Measurements from ENCODE around the gene SLC16A5.

The SLC16A5 gene

GRCh38 chr17:75087182-75087557, 584 bp upstream of the SLC16A5 start:
- DNase-seq: no peak

DNA sequence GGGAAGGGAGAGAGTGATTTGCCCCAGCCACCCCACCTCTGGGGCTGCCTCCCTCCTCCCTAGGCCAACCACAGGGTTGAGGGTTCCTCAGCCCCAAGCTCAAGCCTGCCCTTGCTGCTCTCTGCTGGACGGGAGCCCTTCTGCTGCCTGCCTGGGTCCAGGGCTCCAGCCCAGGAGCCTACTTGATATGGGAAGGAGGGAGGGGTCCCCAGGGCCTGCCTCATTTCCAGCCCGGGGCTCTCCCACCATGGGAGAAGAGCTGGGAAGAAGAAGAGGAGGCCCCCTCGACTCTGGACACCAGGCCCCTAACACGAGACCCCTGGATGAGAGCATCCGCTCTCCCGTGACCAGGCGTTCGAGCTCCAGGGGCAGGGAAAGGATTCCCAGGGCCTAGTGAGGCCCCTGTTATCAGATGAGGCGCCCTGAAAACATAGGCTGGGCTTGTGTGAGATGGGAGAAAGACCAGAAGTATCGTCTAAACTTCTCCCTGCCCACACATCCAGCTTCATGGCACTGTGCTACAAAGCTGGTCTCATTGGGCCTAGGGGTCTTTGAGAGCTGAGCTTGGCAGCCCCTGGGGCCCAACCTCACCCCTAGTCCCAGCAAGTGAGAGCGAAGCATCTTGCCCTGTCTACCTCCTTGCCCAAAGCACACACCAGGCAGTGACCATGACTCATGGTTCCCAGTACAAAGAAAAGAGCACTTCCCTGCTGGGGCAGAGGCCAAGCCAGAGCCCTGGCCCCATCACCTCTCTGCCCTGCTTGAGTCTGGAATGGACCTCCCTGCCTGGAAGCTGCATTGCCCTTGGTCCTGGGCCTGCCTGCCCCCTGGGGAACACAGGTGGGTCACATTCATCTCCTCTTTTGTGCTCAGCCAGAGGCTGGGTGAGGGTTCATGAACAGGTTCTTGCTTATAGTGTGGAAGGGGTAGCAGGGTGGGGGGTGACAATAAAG, 987 bp downstream of the SLC16A5 start:
- DNase-seq: no peak

- no peak for DNase-seq
These were observed 3.4 kb downstream of the SLC16A5 start for GRCh38 chr17:75090871-75091854.

DNA sequence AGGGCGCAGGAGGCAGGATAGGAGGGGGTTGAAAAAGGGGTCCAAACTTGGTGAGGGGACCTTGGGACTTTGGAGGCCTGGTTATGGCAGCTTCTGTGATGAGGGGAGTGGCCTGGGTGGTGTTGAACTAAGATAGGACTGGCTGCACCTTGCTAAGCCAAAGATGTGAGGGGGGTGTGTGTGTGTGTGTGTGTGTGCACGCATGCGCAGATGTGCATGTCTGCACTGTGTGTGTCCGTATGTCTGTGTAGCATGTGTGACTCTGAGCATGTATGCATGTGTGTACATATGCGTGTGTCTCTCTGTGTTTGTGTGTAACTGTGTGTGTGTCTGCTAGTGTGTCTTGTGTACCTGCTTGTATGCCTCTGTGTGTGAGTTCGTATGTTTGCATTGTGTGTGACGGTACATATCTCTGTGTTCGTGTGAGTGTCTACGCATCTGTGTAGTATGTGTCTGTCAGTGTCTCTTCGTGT, 4.1 kb downstream of the SLC16A5 start:
- DNase-seq: no peak

DNA sequence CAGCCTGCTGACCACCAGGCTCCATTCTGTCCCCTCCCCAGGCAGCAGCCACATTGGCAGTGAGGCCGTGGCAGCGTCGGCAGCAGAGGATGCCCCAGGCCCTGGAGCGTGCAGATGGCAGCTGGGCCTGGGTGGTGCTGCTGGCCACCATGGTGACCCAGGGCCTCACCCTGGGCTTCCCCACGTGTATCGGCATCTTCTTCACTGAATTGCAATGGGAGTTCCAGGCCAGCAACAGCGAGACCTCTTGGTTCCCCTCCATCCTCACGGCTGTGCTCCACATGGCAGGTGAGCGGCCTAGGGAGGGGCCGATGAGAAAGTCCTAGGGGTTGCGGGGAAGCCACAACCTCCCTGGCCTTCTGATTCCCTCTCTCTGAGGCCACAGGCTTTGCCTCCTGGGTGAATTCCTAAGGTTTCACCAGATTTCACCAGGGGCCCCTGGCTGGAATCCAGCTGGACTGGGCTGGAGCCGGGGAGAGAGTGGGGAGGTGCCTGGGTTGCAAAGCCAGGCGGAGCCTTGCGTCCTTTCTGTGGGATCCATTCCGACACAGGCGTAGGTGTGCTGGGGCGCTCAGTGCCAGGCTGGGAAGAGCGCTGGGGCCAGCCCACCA, 5.9 kb downstream of the SLC16A5 start:
- no peak for DNase-seq

GRCh38 chr17:75094871-75095399, 7.2 kb downstream of the SLC16A5 start:
- no peak for DNase-seq

DNA sequence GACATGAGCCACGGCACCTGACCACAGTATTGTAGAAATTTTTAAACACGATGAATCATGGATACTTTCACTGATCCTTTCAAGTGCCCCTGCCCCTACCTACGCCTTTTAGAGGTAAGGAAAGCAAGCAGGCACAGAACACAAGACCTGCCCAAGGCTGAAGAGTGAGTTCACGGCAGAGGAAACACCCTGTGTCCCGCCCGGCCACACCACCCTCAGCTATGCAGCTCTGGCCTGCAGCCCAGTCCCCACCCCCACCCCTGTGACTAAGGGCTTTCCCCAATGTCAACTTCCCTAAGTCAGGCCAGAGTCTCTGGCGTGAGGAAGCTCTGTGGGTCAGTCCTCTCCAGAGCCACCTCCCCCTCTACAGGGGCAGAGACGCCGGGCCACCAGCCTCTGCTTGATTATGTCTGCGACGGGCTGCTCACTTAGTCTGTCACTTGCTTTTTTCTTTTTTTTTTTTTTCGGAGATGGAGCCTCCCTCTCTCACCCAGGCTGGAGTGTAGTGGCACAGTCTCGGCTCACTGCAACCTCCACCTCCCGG, 8.4 kb downstream of the SLC16A5 start:
- DNase-seq: no peak

DNA sequence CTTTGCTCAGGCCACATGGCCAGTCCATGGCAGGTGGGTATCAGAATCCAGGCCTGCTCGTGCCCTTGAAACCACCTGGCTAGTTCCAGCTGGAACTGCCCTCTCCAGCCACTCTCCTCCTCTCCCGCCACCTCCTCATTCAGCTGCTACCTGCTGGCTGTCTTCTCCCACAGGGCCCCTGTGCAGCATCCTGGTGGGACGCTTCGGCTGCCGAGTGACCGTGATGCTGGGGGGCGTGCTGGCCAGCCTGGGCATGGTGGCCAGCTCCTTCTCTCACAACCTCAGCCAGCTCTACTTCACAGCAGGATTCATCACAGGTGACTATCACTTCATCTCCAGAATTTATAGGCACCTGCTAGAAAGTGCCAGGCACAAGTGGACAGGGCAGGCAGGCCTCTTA, 10.1 kb downstream of the SLC16A5 start:
- DNase-seq: no peak

DNA sequence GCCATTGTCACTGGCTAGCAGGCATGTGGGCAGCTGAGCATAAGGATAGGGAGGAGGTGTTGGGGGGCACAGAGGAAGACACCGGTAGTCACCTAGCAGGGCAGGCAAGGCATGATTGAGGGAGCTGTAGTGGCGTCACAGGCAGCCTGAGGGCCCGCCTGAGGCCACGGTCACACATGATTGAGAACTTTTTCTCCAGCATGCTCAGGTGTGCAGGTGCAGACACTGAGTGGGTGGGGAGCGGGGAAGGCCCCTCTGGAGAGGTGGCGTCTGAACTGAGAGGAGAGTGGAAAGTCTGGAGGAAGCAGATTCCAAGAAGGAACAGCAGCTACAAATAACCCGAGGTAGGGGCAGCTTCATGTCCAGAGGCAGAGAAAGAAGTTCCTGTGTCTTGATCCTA, 11.1 kb downstream of the SLC16A5 start:
- DNase-seq: no peak

GRCh38 chr17:75099881-75100595, 12.3 kb downstream of the SLC16A5 start:
- DNase-seq: no peak

- no peak for DNase-seq
These were observed 14.6 kb downstream of the SLC16A5 start for GRCh38 chr17:75102385-75102821.

DNA sequence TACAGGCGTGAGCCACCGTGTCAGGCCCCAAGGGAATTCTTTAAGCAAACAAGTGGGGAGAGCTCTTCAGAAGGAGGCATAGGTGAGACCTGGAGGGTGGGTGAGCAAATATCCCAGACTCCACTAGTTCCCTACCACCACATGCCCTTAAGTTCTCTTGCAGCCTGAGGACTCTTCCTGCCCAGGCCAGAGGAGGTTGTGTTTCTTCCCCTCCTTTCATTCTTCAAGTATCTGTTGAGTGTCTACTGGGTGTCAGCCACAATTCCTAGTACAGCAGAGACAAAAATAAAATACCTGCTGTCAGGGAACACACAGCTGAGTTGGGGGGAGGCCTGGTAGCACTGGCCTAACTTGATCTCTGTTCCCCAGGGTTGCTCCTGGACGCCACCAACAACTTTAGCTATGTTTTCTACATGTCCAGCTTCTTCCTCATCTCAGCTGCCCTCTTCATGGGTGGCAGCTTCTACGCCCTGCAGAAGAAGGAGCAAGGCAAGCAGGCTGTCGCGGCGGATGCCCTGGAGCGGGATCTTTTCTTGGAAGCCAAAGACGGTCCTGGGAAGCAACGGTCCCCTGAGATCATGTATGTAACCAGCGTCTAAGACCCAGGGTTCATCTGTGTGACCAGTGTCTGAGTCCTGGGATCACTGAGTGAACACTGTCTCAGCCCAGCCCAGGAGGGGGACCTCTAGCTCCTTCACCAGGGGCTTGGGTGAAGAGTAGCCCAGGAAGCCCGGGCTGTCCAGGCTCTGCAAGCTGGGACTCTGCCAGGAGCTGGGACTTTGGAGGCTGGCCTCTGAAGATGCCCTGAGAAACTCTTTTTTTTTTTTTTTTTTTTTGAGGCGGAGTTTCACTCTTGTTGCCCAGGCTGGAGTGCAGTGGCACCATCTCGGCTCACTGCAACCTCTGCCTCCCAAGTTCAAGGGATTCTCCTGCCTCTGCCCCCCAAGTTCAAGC, 16.1 kb downstream of the SLC16A5 start:
- no peak for DNase-seq

DNA sequence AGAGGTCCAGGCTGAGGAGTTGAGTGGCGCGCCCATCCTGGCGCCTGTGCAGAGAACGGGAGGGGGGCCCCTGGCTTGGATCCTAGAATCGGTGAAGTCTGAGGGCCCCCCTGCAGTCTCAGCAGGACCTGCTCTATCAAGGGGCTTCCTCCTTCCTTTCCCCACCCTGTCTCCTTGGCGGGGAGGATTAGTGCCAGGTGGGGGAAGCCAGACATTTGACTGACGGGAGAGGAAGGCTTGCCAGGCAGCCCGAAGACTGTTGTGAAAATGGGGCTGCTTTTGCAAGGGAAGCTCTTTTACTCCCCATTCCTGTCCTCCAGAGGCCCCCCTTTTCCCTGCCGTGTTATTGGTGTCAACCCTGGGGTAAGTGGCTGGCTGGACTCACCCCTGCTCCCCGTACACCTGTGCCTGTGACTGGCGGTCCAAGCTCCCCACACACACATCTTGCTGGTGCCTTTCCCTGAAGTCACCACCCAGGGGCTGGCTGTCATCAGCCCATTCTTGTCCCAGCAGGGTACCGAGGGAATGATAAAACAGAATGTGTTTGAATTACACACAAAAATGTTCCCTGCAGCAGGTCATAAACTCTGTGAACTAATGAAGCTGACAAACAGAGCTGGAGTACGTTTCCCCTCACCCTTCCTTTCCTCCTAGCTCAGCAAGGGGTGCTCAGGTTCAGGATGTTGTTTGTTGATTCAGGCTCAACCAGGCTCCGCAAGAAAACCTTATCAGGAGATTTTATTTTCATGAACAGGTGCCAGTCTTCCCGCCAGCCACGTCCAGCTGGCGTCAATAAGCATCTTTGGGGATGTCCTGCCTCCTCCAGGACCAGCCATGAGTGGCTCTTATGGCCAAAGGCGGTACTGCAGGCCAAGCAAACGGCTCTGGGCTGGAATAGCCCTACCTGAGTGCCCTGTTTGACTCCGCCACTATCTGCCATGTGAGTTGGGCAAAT, 17.6 kb downstream of the SLC16A5 start:
- DNase-seq: peak; percentile 35

DNA sequence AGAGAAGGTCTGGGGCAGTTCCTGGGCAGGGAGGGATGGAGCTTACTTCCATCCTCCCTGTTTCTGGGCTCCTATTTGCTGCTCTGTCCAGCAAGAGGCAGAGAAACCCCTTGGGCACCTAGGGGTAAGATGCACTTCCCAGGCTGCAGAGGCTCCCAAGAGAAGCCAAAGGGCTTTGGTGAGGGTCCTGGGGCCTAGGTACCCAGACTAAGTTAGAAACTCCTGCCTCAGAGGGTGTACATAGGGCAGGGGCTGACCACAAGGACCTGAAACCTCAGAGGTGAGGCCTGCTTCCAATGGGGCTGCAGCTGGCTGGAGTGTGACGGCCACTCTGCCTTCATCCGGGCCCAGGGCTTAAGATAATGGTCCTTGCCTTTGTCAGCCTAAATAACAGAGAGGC, 20.4 kb downstream of the SLC16A5 start:
- DNase-seq: no peak

DNA sequence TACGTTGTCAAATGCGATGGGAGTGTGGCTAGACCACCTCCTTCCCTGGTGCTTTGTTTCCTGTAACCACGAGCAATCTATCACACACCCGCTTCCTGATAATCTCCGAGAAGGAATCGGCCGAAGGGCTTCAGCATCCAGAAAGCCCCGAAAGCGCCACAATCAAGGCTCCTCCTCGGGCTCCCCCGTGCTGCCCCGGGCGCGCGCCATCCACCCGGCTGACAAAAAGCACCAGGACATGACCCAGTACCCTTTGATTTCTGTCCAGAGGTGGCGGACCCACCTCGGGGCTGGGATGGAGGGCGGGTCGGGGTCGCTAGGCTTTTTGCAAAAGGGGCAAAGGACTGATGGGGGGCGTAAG, 21.3 kb downstream of the SLC16A5 start:
- no peak for DNase-seq

DNA sequence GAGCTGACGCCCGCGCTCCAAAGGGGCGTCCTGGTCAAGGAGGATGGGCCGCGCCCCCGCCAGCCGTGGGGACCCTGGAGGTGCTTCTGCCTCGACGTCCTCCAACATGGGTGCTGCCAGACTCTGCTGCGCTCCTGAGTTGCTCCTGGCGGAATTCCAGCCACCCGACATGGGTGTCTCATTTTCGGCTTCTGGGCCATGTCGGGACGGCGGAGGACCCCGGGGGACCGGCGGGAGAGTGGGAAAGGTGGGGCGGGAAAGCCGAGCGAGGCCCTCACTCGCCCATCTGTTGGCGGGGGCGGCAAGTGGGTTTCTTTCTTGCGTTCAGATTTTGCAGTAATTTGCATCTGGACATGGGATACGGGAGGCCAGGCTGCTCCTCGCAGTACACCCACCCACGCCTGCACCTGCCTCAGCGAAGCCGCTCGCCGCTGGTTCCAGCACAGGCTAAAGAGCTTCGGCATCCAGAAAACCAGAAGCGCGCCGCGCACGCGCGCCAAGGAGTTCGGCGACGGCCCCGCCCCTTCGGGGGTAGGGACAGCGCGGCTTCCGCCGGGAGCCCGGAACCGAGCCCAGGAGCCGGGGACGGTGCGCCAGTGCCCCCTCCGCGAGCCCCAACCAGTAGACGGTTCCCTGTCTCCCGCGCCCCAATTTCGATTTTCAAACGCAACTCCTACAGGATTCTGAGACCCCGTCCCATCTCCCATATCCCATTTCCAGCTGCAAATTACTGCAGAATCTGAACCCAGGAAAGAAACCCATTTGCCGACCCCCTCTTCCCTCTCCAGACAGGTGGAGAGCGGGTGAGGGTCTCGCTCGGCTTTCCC, 21.9 kb downstream of the SLC16A5 start, which contains the start of gene ARMC7:
Gene ARMC7 (plus strand): TSS at position 563 of the 827 bp plus-strand sequence. CDS start 320 bp downstream, outside the sequence.
- DNase-seq: peak; percentile 93

DNA sequence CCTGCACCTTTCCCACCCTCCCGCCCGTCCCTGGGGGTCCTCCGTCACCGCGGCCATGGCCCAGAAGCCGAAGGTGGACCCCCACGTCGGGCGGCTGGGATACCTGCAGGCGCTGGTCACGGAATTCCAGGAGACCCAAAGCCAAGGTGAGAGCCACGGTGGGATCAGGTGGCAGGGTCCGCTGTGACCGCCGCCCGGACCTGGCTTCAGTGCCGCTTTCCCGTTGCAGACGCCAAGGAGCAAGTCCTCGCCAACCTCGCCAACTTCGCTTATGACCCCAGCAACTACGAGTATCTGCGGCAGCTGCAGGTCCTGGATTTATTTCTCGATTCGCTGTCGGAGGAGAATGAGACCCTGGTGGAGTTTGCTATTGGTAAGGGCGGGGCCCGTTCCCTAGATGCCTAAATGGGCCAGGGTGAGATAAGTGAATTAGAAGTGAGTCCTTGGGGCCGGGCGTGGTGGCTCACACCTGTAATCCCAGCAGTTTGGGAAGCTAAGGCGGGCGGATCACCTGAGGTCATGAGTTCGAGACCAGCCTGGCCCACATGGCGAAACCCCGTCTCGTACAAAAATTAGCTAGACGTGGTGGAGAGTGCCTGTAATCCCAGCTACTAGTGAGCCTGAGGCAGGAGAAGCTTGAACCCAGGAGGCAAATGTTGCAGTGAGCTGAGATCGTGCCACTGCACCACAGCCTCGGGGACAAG, 22.6 kb downstream of the SLC16A5 start:
- no peak for DNase-seq
